Measurements from ENCODE around the gene RNF150.

- TF ChIP-seq CTCF (IDR thresholded peaks at IDR 0.05) (no peak), POLR2A (IDR thresholded peaks at IDR 0.05) (no peak)
Observed at GRCh38 chr4:140862177-140862442, 271.2 kb downstream of the RNF150 start.

Data from uterus (tissue), 2 donors.